ENCODE measurements around the gene POMZP3. TPM values are rescaled to one million over a fixed set of nuclear protein-coding genes. Genes with fewer than 3 reads are reported as not detected.
"Not testable (repeated sequence)": the region's sequence is repeated elsewhere in the genome, so short reads cannot be mapped to it uniquely, and the experiment has no call there.

POMZP3 gene
- total RNA-seq, 2 experiments from 2014 or later, result 5.0 to 8.5 TPM

- DNase-seq (ENCODE audit: low spot score); H3K9me2 ChIP-seq (ENCODE audit: insufficient read depth, low read length); H3K4me1 ChIP-seq (ENCODE audit: insufficient read depth, low read length, poor library complexity, severe bottlenecking); CTCF ChIA-PET (ENCODE audit: unreplicated experiment); H2AFZ ChIP-seq (ENCODE audit: low read length); POLR2A ChIA-PET; H3K4me3 ChIP-seq (ENCODE audit: low read depth, low read length, poor library complexity, severe bottlenecking); intact Hi-C loops (cut with micrococcal nuclease; ENCODE audit: unreplicated experiment); H3K79me2 ChIP-seq (ENCODE audit: insufficient read depth, low read depth, low read length); H4K20me1 ChIP-seq (ENCODE audit: insufficient read depth, low read length); H3K27ac ChIP-seq (ENCODE audit: low read depth, low read length, poor library complexity, severe bottlenecking); BruUV-seq (replicated peaks); H3K4me2 ChIP-seq (ENCODE audit: low read length); H3K36me3 ChIP-seq (ENCODE audit: insufficient read depth, low read length); H3K9me3 ChIP-seq (ENCODE audit: low read length): not testable (repeated sequence)
These were observed 17.2 kb downstream of the POMZP3 start for GRCh38 chr7:76609864-76610263.

- H3K4me3 ChIP-seq (ENCODE audit: low read depth, low read length, poor library complexity, severe bottlenecking); H3K27ac ChIP-seq (ENCODE audit: low read depth, low read length, poor library complexity, severe bottlenecking); H2AFZ ChIP-seq (ENCODE audit: low read length); H3K9me3 ChIP-seq (ENCODE audit: low read length); H3K9me2 ChIP-seq (ENCODE audit: insufficient read depth, low read length); intact Hi-C loops (cut with micrococcal nuclease; ENCODE audit: unreplicated experiment); DNase-seq (ENCODE audit: low spot score); CTCF ChIA-PET (ENCODE audit: unreplicated experiment); H4K20me1 ChIP-seq (ENCODE audit: insufficient read depth, low read length); H3K79me2 ChIP-seq (ENCODE audit: insufficient read depth, low read depth, low read length); H3K4me2 ChIP-seq (ENCODE audit: low read length); H3K36me3 ChIP-seq (ENCODE audit: insufficient read depth, low read length); H3K4me1 ChIP-seq (ENCODE audit: insufficient read depth, low read length, poor library complexity, severe bottlenecking): not testable (repeated sequence)
- TSS peak; percentile 30 for BruUV-seq (replicated peaks)
- POLR2A ChIA-PET, result interaction anchor here (0.7 kb wide), 1 partner anchor 192 kb away, joined by 5 read pairs; no protein-coding TSS in a partner anchor
These were observed 18.6 kb downstream of the POMZP3 start for GRCh38 chr7:76608469-76608868.

- POLR2A ChIA-PET; CTCF ChIA-PET (ENCODE audit: unreplicated experiment); H3K4me3 ChIP-seq (ENCODE audit: low read depth, low read length, poor library complexity, severe bottlenecking); H4K20me1 ChIP-seq (ENCODE audit: insufficient read depth, low read length); H2AFZ ChIP-seq (ENCODE audit: low read length); H3K4me1 ChIP-seq (ENCODE audit: insufficient read depth, low read length, poor library complexity, severe bottlenecking); H3K79me2 ChIP-seq (ENCODE audit: insufficient read depth, low read depth, low read length); H3K36me3 ChIP-seq (ENCODE audit: insufficient read depth, low read length); H3K9me3 ChIP-seq (ENCODE audit: low read length); BruUV-seq (replicated peaks); H3K9me2 ChIP-seq (ENCODE audit: insufficient read depth, low read length); intact Hi-C loops (cut with micrococcal nuclease; ENCODE audit: unreplicated experiment): not testable (repeated sequence)
- Histone ChIP-seq H3K27ac (ENCODE audit: low read depth, low read length, poor library complexity, severe bottlenecking) (peak overlapping the region; percentile 35), H3K4me2 (ENCODE audit: low read length) (peak overlapping the region; percentile 40; the same call in 1 of the 2 replicates)
- peak; percentile 49 for DNase-seq (ENCODE audit: low spot score)
These were observed 21.1 kb downstream of the POMZP3 start for GRCh38 chr7:76606027-76606426.

- H3K4me3 ChIP-seq (ENCODE audit: low read depth, low read length, poor library complexity, severe bottlenecking); POLR2A ChIA-PET; H3K9me3 ChIP-seq (ENCODE audit: low read length); H3K36me3 ChIP-seq (ENCODE audit: insufficient read depth, low read length); H3K79me2 ChIP-seq (ENCODE audit: insufficient read depth, low read depth, low read length); intact Hi-C loops (cut with micrococcal nuclease; ENCODE audit: unreplicated experiment); H3K27ac ChIP-seq (ENCODE audit: low read depth, low read length, poor library complexity, severe bottlenecking); H3K9me2 ChIP-seq (ENCODE audit: insufficient read depth, low read length); CTCF ChIA-PET (ENCODE audit: unreplicated experiment); H2AFZ ChIP-seq (ENCODE audit: low read length); DNase-seq (ENCODE audit: low spot score); H3K4me2 ChIP-seq (ENCODE audit: low read length); H3K4me1 ChIP-seq (ENCODE audit: insufficient read depth, low read length, poor library complexity, severe bottlenecking); BruUV-seq (replicated peaks); H4K20me1 ChIP-seq (ENCODE audit: insufficient read depth, low read length): not testable (repeated sequence)
These were observed 26.4 kb downstream of the POMZP3 start for GRCh38 chr7:76600650-76601049.

- intact Hi-C loops (cut with micrococcal nuclease; ENCODE audit: unreplicated experiment); BruUV-seq (replicated peaks); DNase-seq (ENCODE audit: low spot score); H3K36me3 ChIP-seq (ENCODE audit: insufficient read depth, low read length); H4K20me1 ChIP-seq (ENCODE audit: insufficient read depth, low read length); CTCF ChIA-PET (ENCODE audit: unreplicated experiment); POLR2A ChIA-PET; H3K79me2 ChIP-seq (ENCODE audit: insufficient read depth, low read depth, low read length); H3K4me3 ChIP-seq (ENCODE audit: low read depth, low read length, poor library complexity, severe bottlenecking); H3K9me3 ChIP-seq (ENCODE audit: low read length); H3K9me2 ChIP-seq (ENCODE audit: insufficient read depth, low read length); H3K4me2 ChIP-seq (ENCODE audit: low read length); H3K4me1 ChIP-seq (ENCODE audit: insufficient read depth, low read length, poor library complexity, severe bottlenecking); H2AFZ ChIP-seq (ENCODE audit: low read length); H3K27ac ChIP-seq (ENCODE audit: low read depth, low read length, poor library complexity, severe bottlenecking): not testable (repeated sequence)
These were observed 27.0 kb downstream of the POMZP3 start for GRCh38 chr7:76600116-76600482.

GRCh38 chr7:76598590-76599264, 28.4 kb downstream of the POMZP3 start:
- H3K36me3 ChIP-seq (ENCODE audit: insufficient read depth, low read length); H3K4me1 ChIP-seq (ENCODE audit: insufficient read depth, low read length, poor library complexity, severe bottlenecking); POLR2A ChIA-PET; BruUV-seq (replicated peaks); H4K20me1 ChIP-seq (ENCODE audit: insufficient read depth, low read length); H3K4me2 ChIP-seq (ENCODE audit: low read length); H3K79me2 ChIP-seq (ENCODE audit: insufficient read depth, low read depth, low read length); H3K9me3 ChIP-seq (ENCODE audit: low read length); H3K27ac ChIP-seq (ENCODE audit: low read depth, low read length, poor library complexity, severe bottlenecking); intact Hi-C loops (cut with micrococcal nuclease; ENCODE audit: unreplicated experiment); DNase-seq (ENCODE audit: low spot score); H3K4me3 ChIP-seq (ENCODE audit: low read depth, low read length, poor library complexity, severe bottlenecking); H3K9me2 ChIP-seq (ENCODE audit: insufficient read depth, low read length); H2AFZ ChIP-seq (ENCODE audit: low read length); CTCF ChIA-PET (ENCODE audit: unreplicated experiment): not testable (repeated sequence)

GRCh38 chr7:76597288-76597687, 29.8 kb downstream of the POMZP3 start:
- BruUV-seq (replicated peaks); H3K27ac ChIP-seq (ENCODE audit: low read depth, low read length, poor library complexity, severe bottlenecking); H3K9me2 ChIP-seq (ENCODE audit: insufficient read depth, low read length); H3K79me2 ChIP-seq (ENCODE audit: insufficient read depth, low read depth, low read length); H4K20me1 ChIP-seq (ENCODE audit: insufficient read depth, low read length); H3K36me3 ChIP-seq (ENCODE audit: insufficient read depth, low read length); H3K4me3 ChIP-seq (ENCODE audit: low read depth, low read length, poor library complexity, severe bottlenecking); CTCF ChIA-PET (ENCODE audit: unreplicated experiment); H3K9me3 ChIP-seq (ENCODE audit: low read length); intact Hi-C loops (cut with micrococcal nuclease; ENCODE audit: unreplicated experiment); H3K4me2 ChIP-seq (ENCODE audit: low read length); H2AFZ ChIP-seq (ENCODE audit: low read length); H3K4me1 ChIP-seq (ENCODE audit: insufficient read depth, low read length, poor library complexity, severe bottlenecking); DNase-seq (ENCODE audit: low spot score); POLR2A ChIA-PET: not testable (repeated sequence)

Data from OCI-LY7 (cell line).